Endothelial cell of umbilical vein (primary cell): ENCODE results near the gene MDFIC. TPM values are rescaled to one million over a fixed set of nuclear protein-coding genes. Genes with fewer than 3 reads are reported as not detected.

Experiments
- BruUV-seq: library from RNA; stranded (reverse); fragments of 400-500 nt; replicated peaks from 2 replicates; lab custom pipeline; 2021; lab: Mats Ljungman, UMichigan
- CTCF ChIA-PET: fragments of 300-600, 350-600 bp; sonication (Branson Sonifier 250); formaldehyde crosslinking; loops from one replicate; lab custom pipeline; 2021; ENCODE audit warnings: antibody characterized with exemption, inconsistent platforms; lab: Charles Lee
- POLR2A ChIA-PET: fragments of 300-600, 350-600 bp; sonication (Branson Sonifier 250); formaldehyde crosslinking; loops from one replicate; lab custom pipeline; 2021; ENCODE audit warnings: antibody characterized with exemption, inconsistent platforms; lab: Charles Lee
- DNase-seq: peaks from one replicate; pipeline ENCODE4 v3.0.0-alpha.2; 2011; ENCODE audit warnings: low read depth, low spot score
- FAIRE-seq: peaks from 2 replicates; lab custom pipeline; 2011; peaks lifted over from hg19 to GRCh38; lab: Jason Lieb, UNC
- H2AFZ ChIP-seq: 2 replicates; pipeline ENCODE4 v1.6.0; 2012; ENCODE audit warnings: low read depth, low read length, control low read depth, inconsistent platforms
- H3K27ac ChIP-seq: 2 replicates; pipeline ENCODE4 v1.5.1; 2011; ENCODE audit warnings: low read depth, mild to moderate bottlenecking, control low read depth, low read length, moderate library complexity; ENCODE audit not compliant: insufficient read depth
- H3K27me3 ChIP-seq, 2 experiments: 2 replicates each; pipeline versions ENCODE4 v1.6.0 to v1.6.1; 2011; ENCODE audit warnings: low read length in 2 of 2, mixed read lengths in 1 of 2; ENCODE audit not compliant: control insufficient read depth in 2 of 2, insufficient read depth in 2 of 2
- H3K36me3 ChIP-seq, 2 experiments: 2 replicates in 1 of 2; 3 replicates in 1 of 2; pipeline ENCODE4 v1.5.1; 2011; ENCODE audit warnings: low read length in 2 of 2, mild to moderate bottlenecking in 1 of 2, moderate library complexity in 1 of 2; ENCODE audit not compliant: control insufficient read depth in 2 of 2, insufficient read depth in 2 of 2; ENCODE audit errors: extremely low read depth in 1 of 2
- H3K4me1 ChIP-seq: 3 replicates; pipeline ENCODE4 v1.5.1; 2011; ENCODE audit warnings: mild to moderate bottlenecking, low read length; ENCODE audit not compliant: control insufficient read depth, insufficient read depth; ENCODE audit errors: extremely low read depth
- H3K4me2 ChIP-seq: 2 replicates; pipeline ENCODE4 v1.6.1; 2011; ENCODE audit warnings: low read length, control low read depth, mixed read lengths; ENCODE audit not compliant: insufficient read depth
- H3K4me3 ChIP-seq, 3 experiments: fragments of 200-600 bp in 1 of 3; sonication (generic), shearing (Covaris generic) in 1 of 3; replicated peaks in 1 of 3; 2 replicates each; pipeline ENCODE4 v1.5.1; 2011 to 2016; ENCODE audit warnings: control low read depth in 3 of 3, low read length in 3 of 3, mild to moderate bottlenecking in 2 of 3, inconsistent platforms in 1 of 3, low read depth in 1 of 3, moderate library complexity in 1 of 3; ENCODE audit not compliant: insufficient read depth in 1 of 3
- H3K79me2 ChIP-seq: 2 replicates; pipeline ENCODE4 v1.6.0; 2012; ENCODE audit warnings: low read length, inconsistent platforms; ENCODE audit not compliant: control insufficient read depth, insufficient read depth
- H3K9ac ChIP-seq: replicated peaks from 2 replicates; pipeline ENCODE3; 2011; ENCODE audit warnings: low read length, control low read depth; ENCODE audit not compliant: insufficient read depth; ENCODE audit errors: extremely low read depth
- H3K9me1 ChIP-seq: replicated peaks from 3 replicates; pipeline ENCODE4 v1.6.0; 2011; ENCODE audit warnings: mild to moderate bottlenecking, low read length; ENCODE audit not compliant: control insufficient read depth, insufficient read depth; ENCODE audit errors: extremely low read depth
- H3K9me3 ChIP-seq: replicated peaks from 2 replicates; pipeline ENCODE4 v1.5.1; 2012; ENCODE audit warnings: low read length, inconsistent platforms; ENCODE audit not compliant: control insufficient read depth, insufficient read depth
- H4K20me1 ChIP-seq: replicated peaks from 2 replicates; pipeline ENCODE3; 2011; ENCODE audit warnings: mild to moderate bottlenecking, low read length; ENCODE audit not compliant: control insufficient read depth, insufficient read depth; ENCODE audit errors: extremely low read depth
- CTCF ChIP-seq, 2 donors: IDR thresholded peaks; 1 replicate in 1 of 2; 2 replicates in 1 of 2; pipeline ENCODE4 v1.5.1; 2011; ENCODE audit warnings: low read length in 2 of 2, mild to moderate bottlenecking in 2 of 2, moderate library complexity in 2 of 2, control low read depth in 1 of 2, inconsistent platforms in 1 of 2, low read depth in 1 of 2; ENCODE audit not compliant: insufficient read depth in 1 of 2; ENCODE audit errors: extremely low read depth in 1 of 2
- EZH2 ChIP-seq: IDR thresholded peaks from 2 replicates; pipeline ENCODE4 v1.6.1; 2012; ENCODE audit warnings: borderline replicate concordance, low read depth, mild to moderate bottlenecking, moderate library complexity, low read length, inconsistent platforms; ENCODE audit not compliant: severe bottlenecking
- FOS ChIP-seq: IDR thresholded peaks from 2 replicates; pipeline ENCODE4 v1.6.1; 2011; ENCODE audit warnings: mild to moderate bottlenecking, low read length, moderate library complexity, borderline replicate concordance; ENCODE audit not compliant: insufficient read depth
- GATA2 ChIP-seq: IDR thresholded peaks from 2 replicates; pipeline ENCODE4 v1.7.0; 2011; ENCODE audit warnings: low read depth, mild to moderate bottlenecking, moderate library complexity, mixed read lengths, low read length; ENCODE audit not compliant: insufficient read length, insufficient read depth
- JUN ChIP-seq: IDR thresholded peaks from 2 replicates; pipeline ENCODE4 v1.6.1; 2011; ENCODE audit warnings: borderline replicate concordance, low read depth; ENCODE audit not compliant: insufficient read length, insufficient read depth
- MYC ChIP-seq: IDR thresholded peaks from one replicate; pipeline ENCODE4 v1.6.1; 2011; ENCODE audit warnings: mild to moderate bottlenecking, low read depth, low read length
- POLR2A ChIP-seq: IDR thresholded peaks from 2 replicates; pipeline ENCODE4 v1.6.1; 2012; ENCODE audit warnings: low read depth, mild to moderate bottlenecking, control low read depth, low read length
- POLR2AphosphoS5 ChIP-seq: IDR thresholded peaks from 2 replicates; pipeline ENCODE4 v1.6.1; 2012; ENCODE audit warnings: low read depth, mild to moderate bottlenecking, control low read depth, low read length, moderate library complexity; ENCODE audit not compliant: insufficient read depth
- dilution Hi-C: fragments of 300-500 bp; cut with MboI; formaldehyde crosslinking; loops from one replicate; pipeline ENCODE4 v1.15.0; 2019; ENCODE audit warnings: low sequenced_read_pairs; ENCODE audit not compliant: extremely low pct_ligation_motif_present
- intact Hi-C: fragments of 100-400 bp; cut with micrococcal nuclease; formaldehyde crosslinking; loops from one replicate; pipeline ENCODE4 v1.10.0; 2022
- polyA plus RNA-seq, 4 experiments: library from polyadenylated mRNA; depleted of rRNA in 3 of 4; stranded (reverse) in 3 of 4; unstranded in 1 of 4; fragments of >200 nt; gene quantifications; 2 replicates each; pipeline versions ENCODE4 v1.2.1 to v1.2.3, GENCODE V29; 2011 to 2012; ENCODE audit warnings: missing spikeins in 1 of 4
- total RNA-seq: library from RNA; stranded (reverse); gene quantifications from 2 replicates; pipeline ENCODE4 v1.2.3, GENCODE V29; 2021
- TF ChIP-seq, protein P1 (sequence below): IDR thresholded peaks from 2 replicates; pipeline ENCODE4 v1.6.1; 2011; ENCODE audit not compliant: insufficient read depth, insufficient read length

Gene MDFIC
- total and polyA plus RNA-seq, 2 donors (not counting 3 experiments of a cell fraction or from before 2014, with no cell fraction given) = 6.5 to 14.2 TPM

- no peak overlapping the region for H3K9ac ChIP-seq
- TF ChIP-seq CTCF (IDR thresholded peaks at IDR 0.05; ENCODE audit: extremely low read depth in 1 of 2, insufficient read depth in 1 of 2, low read depth in 1 of 2, low read length in 2 of 2) (no peak), MYC (no peak), POLR2AphosphoS5 (no peak), EZH2 (no peak), FOS (no peak), POLR2A (no peak), JUN (no peak), GATA2 (no peak)
- TF ChIP-seq, protein P1, sequence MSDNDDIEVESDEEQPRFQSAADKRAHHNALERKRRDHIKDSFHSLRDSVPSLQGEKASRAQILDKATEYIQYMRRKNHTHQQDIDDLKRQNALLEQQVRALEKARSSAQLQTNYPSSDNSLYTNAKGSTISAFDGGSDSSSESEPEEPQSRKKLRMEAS = no peak
- H3K36me3 ChIP-seq = no peaks in the 10 kb centered on the region
- no peak overlapping the region for H3K27ac ChIP-seq
- FAIRE-seq (no peak), DNase-seq (no peak)
- H3K9me1 ChIP-seq = no peaks in the 10 kb centered on the region
- no peaks in the 10 kb centered on the region for H3K79me2 ChIP-seq
- peaks cover 24 to 64% of the 10 kb centered on the region in 2 experiments for H3K27me3 ChIP-seq
- ChIA-PET CTCF (interaction anchor here (2.0 kb wide), 1 partner anchor 809 kb away, joined by 4 read pairs; no protein-coding TSS in a partner anchor), POLR2A (no interaction called here)
- intact Hi-C loops = no loop called here
- H3K4me2 ChIP-seq = no peak overlapping the region
- dilution Hi-C loops = no loop called here
- no peaks in the 10 kb centered on the region for H3K9me3 ChIP-seq
- H2AFZ ChIP-seq = no peak overlapping the region
- BruUV-seq = no TSS peak
- H4K20me1 ChIP-seq = no peaks in the 10 kb centered on the region
- H3K4me3 ChIP-seq = no peak overlapping the region
- peaks cover 4% of the 10 kb centered on the region for H3K4me1 ChIP-seq
These were observed 120.7 kb downstream of the MDFIC start for GRCh38 chr7:115042596-115042995.
